Left lung (tissue), 14 donors: ENCODE data around the gene SPATA31C1. TPM values are rescaled to one million over a fixed set of nuclear protein-coding genes. Genes with fewer than 3 reads are reported as not detected.
"Not testable (repeated sequence)": the region's sequence is repeated elsewhere in the genome, so short reads cannot be mapped to it uniquely, and the experiment has no call there.

ENCODE experiments used
- ATAC-seq: fragments of 200-7000 bp; cut with Tn5 transposase; one replicate; pipeline ENCODE4 v1.9.1; 2020; ENCODE audit warnings: moderate library complexity
- DNase-seq, 4 donors: peaks; one replicate each; pipeline ENCODE4 v3.0.0-alpha.2; 2013 to 2020
- H3K27ac ChIP-seq, 2 donors: fragments of 200-600 bp; sonication (generic) in 1 of 2; one replicate each; pipeline versions ENCODE4 v1.5.0 to v1.8.0; 2020 to 2021
- H3K27me3 ChIP-seq, 2 donors: fragments of 200-600 bp; sonication (generic) in 1 of 2; one replicate each; pipeline versions ENCODE4 v1.5.0 to v1.8.0; 2020 to 2021
- H3K36me3 ChIP-seq, 2 donors: fragments of 200-600 bp; sonication (generic) in 1 of 2; one replicate each; pipeline versions ENCODE4 v1.5.0 to v1.8.0; 2020 to 2021
- H3K4me1 ChIP-seq, 2 donors: fragments of 200-600 bp; one replicate each; pipeline ENCODE4 v1.8.0; 2021
- H3K4me3 ChIP-seq, 2 donors: fragments of 200-600 bp; sonication (generic) in 1 of 2; one replicate each; pipeline versions ENCODE4 v1.5.0 to v1.8.0; 2020 to 2021; ENCODE audit warnings: mild to moderate bottlenecking in 1 of 2
- H3K9me3 ChIP-seq, 2 donors: fragments of 200-600 bp; sonication (generic) in 1 of 2; one replicate each; pipeline versions ENCODE4 v1.5.0 to v1.8.0; 2020 to 2021
- CTCF ChIP-seq, 2 donors: fragments of 200-600 bp; sonication (generic) in 1 of 2; IDR thresholded peaks; one replicate each; pipeline versions ENCODE4 v1.5.0 to v1.8.0; 2021; ENCODE audit warnings: antibody characterized with exemption in 2 of 2
- intact Hi-C, 2 donors: fragments of 100-400 bp; cut with DNase I; formaldehyde crosslinking; loops; one replicate each; pipeline versions ENCODE4 v1.11.2 to v1.14.2; 2022
- long read RNA-seq, 12 donors: library from polyadenylated mRNA in 2 of 12; unstranded in 2 of 12; transcript quantifications; one replicate each; pipeline ENCODE4 v2.0.0 and lab custom pipeline, GENCODE V29; 2019 to 2026
- polyA plus RNA-seq, 6 donors: library from polyadenylated mRNA; unstranded; fragments of 120-200 nt; gene quantifications; one replicate each; pipeline ENCODE4 v1.2.1, GENCODE V29; 2013; ENCODE audit not compliant: insufficient read length in 6 of 6
- total RNA-seq, 2 donors: library from RNA; stranded (reverse); fragmentation: NEBNext Ultra II Directional; extraction: Animal tissue kit (Norgen Biotek cat#: 25700); gene quantifications; one replicate each; pipeline ENCODE4 v1.2.1, GENCODE V29; 2021
- donor health status: DM: no; HTN: yes; CAD: no.
- donor health status: DM: no; HTN: no; CAD: no.

SPATA31C1 gene
- total RNA-seq (not detected), polyA plus RNA-seq (under 1 TPM in 2 of 6 donors, not detected in 4; 0.07 to 0.11 TPM)
- long read RNA-seq, donor 1: 0 reads
- long read RNA-seq, donor 2: 0 reads
- long read RNA-seq, donor 3: 0 reads
- long read RNA-seq, donor 4: 0 reads
- long read RNA-seq, donor 5: 0 reads
- long read RNA-seq, donor 6: 0 reads
- long read RNA-seq, donor 7: 0 reads
- long read RNA-seq, donor 8: 0 reads
- long read RNA-seq, donor 9: 0 reads
- long read RNA-seq, donor 10: 0 reads
- long read RNA-seq, donor 11: 0 reads
- long read RNA-seq, donor 12: 0 reads

- H3K4me3 ChIP-seq, H3K36me3 ChIP-seq, ATAC-seq, DNase-seq, H3K9me3 ChIP-seq, intact Hi-C loops, H3K4me1 ChIP-seq, H3K27me3 ChIP-seq, H3K27ac ChIP-seq: not testable (repeated sequence)
Measured at GRCh38 chr9:87917662-87918061, at the start of gene SPATA31C1. SPATA31C1 (plus strand) TSS chr9:87917962.

DNA sequence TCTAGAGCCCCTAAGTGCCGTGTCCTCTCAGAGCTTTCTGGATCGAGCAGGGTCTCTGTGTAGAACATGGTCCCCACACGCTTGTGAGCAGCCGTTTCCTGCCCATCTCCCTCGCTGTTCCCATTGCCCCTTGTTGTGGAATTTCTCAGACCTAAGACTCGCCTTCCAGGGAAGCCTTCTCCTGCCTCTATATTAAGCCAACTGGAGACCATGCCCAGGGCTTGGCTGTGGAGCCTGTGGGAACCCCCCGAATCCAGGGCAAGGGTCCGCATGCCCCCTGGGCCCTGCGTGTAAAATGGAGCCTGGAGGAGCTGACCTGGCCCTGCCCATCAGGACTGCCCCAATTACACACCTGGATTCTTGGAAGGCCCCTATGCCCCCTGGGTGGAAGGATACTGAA is 49.6 kb upstream of the SPATA31C1 start:
- Histone ChIP-seq H3K9me3 (no peaks in the 10 kb centered on the region), H3K4me3 (no peak overlapping the region), H3K27ac (no peak overlapping the region), H3K36me3 (no peaks in the 10 kb centered on the region), H3K4me1 (no peaks in the 10 kb centered on the region), H3K27me3 (no peaks in the 10 kb centered on the region)
- no peak for DNase-seq
- intact Hi-C loops: no loop called here
- TF ChIP-seq CTCF (IDR thresholded peaks at IDR 0.05): no peak
- ATAC-seq: no peak

DNA sequence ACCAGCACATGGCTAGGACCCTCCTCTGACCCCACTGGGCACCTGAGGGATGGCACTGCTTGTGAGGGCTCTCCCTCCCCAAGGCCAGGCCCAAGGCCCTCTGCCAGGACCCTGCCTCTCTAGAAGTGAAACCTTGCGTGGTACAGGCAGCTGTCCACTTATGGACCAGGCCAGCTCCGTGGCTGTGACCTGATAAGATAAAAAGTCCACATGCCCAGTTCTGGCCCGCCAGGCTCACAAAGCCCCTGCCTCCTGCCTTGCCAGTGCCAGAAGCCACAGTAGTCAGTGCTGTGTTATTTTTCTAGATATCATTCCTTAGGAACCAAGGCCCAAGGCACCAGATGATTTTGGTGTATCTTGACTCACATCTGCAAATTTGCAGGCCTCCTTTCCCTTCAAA is 49.1 kb upstream of the SPATA31C1 start:
- DNase-seq: no peak

GRCh38 chr9:87869082-87869481 is 48.7 kb upstream of the SPATA31C1 start:
- Histone ChIP-seq H3K4me1 (no peaks in the 10 kb centered on the region), H3K36me3 (no peaks in the 10 kb centered on the region), H3K27ac (no peak overlapping the region), H3K27me3 (no peaks in the 10 kb centered on the region), H3K4me3 (no peak overlapping the region), H3K9me3 (no peaks in the 10 kb centered on the region)
- DNase-seq (no peak), ATAC-seq (no peak)
- intact Hi-C loops: no loop called here
- TF ChIP-seq CTCF (IDR thresholded peaks at IDR 0.05): no peak

More for the DNA sequence above, 49.1 kb upstream of the SPATA31C1 start:
- Histone ChIP-seq H3K27me3 (no peaks in the 10 kb centered on the region), H3K9me3 (no peaks in the 10 kb centered on the region), H3K36me3 (no peaks in the 10 kb centered on the region), H3K4me3 (no peak overlapping the region), H3K4me1 (no peaks in the 10 kb centered on the region), H3K27ac (no peak overlapping the region)
- no peak for TF ChIP-seq CTCF (IDR thresholded peaks at IDR 0.05)
- no peak for ATAC-seq
- intact Hi-C loops: no loop called here

GRCh38 chr9:87871425-87872078 is 46.2 kb upstream of the SPATA31C1 start:
- Histone ChIP-seq H3K4me3 (no peak overlapping the region), H3K4me1 (no peaks in the 10 kb centered on the region), H3K27ac (no peak overlapping the region), H3K9me3 (no peaks in the 10 kb centered on the region), H3K27me3 (no peaks in the 10 kb centered on the region), H3K36me3 (no peaks in the 10 kb centered on the region)
- intact Hi-C loops: no loop called here
- no peak for DNase-seq
- no peak for ATAC-seq
- no peak for TF ChIP-seq CTCF (IDR thresholded peaks at IDR 0.05)
